Osteocyte (in vitro differentiated cells): Measurements from ENCODE around the gene PSORS1C1. TPM values are rescaled to one million over a fixed set of nuclear protein-coding genes. Genes with fewer than 3 reads are reported as not detected.
A peak's percentile ranks its signal among the peaks of the same experiment; 100 is the strongest.

Source experiments
- DNase-seq: peaks from one replicate; pipeline ENCODE4 v3.0.0; 2021; ENCODE audit warnings: mixed read lengths; ENCODE audit not compliant: unreplicated experiment; ENCODE audit errors: extremely low spot score
- H3K27ac Mint-ChIP-seq: one replicate; pipeline ENCODE4 v1.8.0; 2021; ENCODE audit warnings: mild to moderate bottlenecking, mixed read lengths; ENCODE audit not compliant: unreplicated experiment
- H3K27me3 Mint-ChIP-seq: one replicate; pipeline ENCODE4 v1.8.0; 2021; ENCODE audit warnings: mixed read lengths; ENCODE audit not compliant: unreplicated experiment
- H3K36me3 Mint-ChIP-seq: one replicate; pipeline ENCODE4 v1.8.0; 2021; ENCODE audit warnings: mixed read lengths; ENCODE audit not compliant: unreplicated experiment
- H3K4me1 Mint-ChIP-seq: one replicate; pipeline ENCODE4 v1.8.0; 2021; ENCODE audit warnings: mixed read lengths; ENCODE audit not compliant: unreplicated experiment
- H3K4me3 Mint-ChIP-seq: one replicate; pipeline ENCODE4 v1.8.0; 2021; ENCODE audit warnings: mild to moderate bottlenecking, moderate library complexity, mixed read lengths; ENCODE audit not compliant: unreplicated experiment
- H3K9me3 Mint-ChIP-seq: one replicate; pipeline ENCODE4 v1.8.0; 2021; ENCODE audit warnings: mixed read lengths; ENCODE audit not compliant: unreplicated experiment
- CTCF ChIP-seq: fragments of 200-600 bp; sonication (generic); IDR thresholded peaks from 2 replicates; pipeline ENCODE4 v1.5.0; 2021; ENCODE audit warnings: antibody characterized with exemption, mild to moderate bottlenecking, moderate library complexity
- total RNA-seq: library from RNA; stranded (reverse); gene quantifications from 2 replicates; pipeline ENCODE4 v1.2.1, GENCODE V29; 2021

PSORS1C1 gene
- total RNA-seq, 1 donor from 2014 or later, result 3.2 TPM

DNA sequence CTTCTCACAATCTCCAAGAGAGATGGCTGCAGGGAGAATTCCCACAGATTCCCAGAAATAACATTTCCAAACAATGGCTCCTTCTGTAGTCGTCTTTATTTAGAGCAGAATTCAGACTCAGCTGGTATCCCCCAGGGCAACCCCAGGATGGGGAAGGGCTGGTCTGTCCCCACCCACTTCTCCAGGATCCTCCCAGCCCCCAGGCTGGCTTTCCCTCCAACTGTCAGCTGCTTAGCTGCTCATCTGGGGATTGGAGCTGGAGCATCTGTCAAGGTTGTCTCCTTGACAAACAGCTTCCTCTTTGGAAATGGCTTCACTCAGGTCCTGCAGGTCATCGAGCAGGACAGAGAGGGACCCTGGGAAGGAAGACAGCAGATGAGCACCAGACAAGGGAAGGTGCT, 27.8 kb downstream of the PSORS1C1 start:
- DNase-seq, result no peak
- H3K27me3 Mint-ChIP-seq, result no peaks in the 10 kb centered on the region

GRCh38 chr6:31143148-31143547, 28.5 kb downstream of the PSORS1C1 start:
- no peaks in the 10 kb centered on the region for H3K9me3 Mint-ChIP-seq
- peaks cover 8% of the 10 kb centered on the region for H3K36me3 Mint-ChIP-seq
- H3K27ac Mint-ChIP-seq, result no peak overlapping the region
- no peak for TF ChIP-seq CTCF
- DNase-seq, result no peak
- H3K4me1 Mint-ChIP-seq, result peaks cover 26% of the 10 kb centered on the region
- no peaks in the 10 kb centered on the region for H3K27me3 Mint-ChIP-seq
- no peak overlapping the region for H3K4me3 Mint-ChIP-seq

More for the DNA sequence above, 27.8 kb downstream of the PSORS1C1 start:
- H3K4me3 Mint-ChIP-seq, result no peak overlapping the region
- peak overlapping the region; percentile 49 for H3K27ac Mint-ChIP-seq
- TF ChIP-seq CTCF, result no peak
- H3K36me3 Mint-ChIP-seq, result peaks cover 8% of the 10 kb centered on the region
- H3K9me3 Mint-ChIP-seq, result no peaks in the 10 kb centered on the region
- H3K4me1 Mint-ChIP-seq, result peaks cover 30% of the 10 kb centered on the region

GRCh38 chr6:31144296-31144969, 29.8 kb downstream of the PSORS1C1 start:
- no peak for DNase-seq
- TF ChIP-seq CTCF, result no peak
- Mint-ChIP-seq H3K27me3 (no peaks in the 10 kb centered on the region), H3K4me1 (peaks cover 25% of the 10 kb centered on the region), H3K36me3 (peaks cover 10% of the 10 kb centered on the region), H3K9me3 (no peaks in the 10 kb centered on the region), H3K27ac (no peak overlapping the region), H3K4me3 (no peak overlapping the region)

DNA sequence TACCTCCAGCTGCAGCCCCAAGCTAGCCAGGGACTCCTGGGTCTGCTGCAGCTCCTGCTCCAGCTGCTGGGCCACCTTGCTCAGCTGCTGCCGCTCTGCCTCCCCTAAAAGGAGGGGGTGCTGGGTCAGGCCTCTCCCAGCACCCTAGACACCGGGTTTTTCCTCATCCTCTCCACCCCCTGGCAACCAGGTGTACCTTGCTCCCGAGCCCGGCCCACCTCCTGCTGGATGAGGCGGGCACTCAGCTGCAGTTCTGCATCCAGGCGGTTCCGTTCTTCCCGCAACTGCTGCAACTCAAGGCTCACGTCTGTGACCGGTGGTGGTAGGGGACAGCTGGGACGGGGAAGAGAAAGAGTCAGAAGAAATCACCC, 30.4 kb downstream of the PSORS1C1 start:
- H3K27me3 Mint-ChIP-seq, result no peaks in the 10 kb centered on the region
- no peak for TF ChIP-seq CTCF
- DNase-seq, result no peak
- peaks cover 20% of the 10 kb centered on the region for H3K4me1 Mint-ChIP-seq
- no peak overlapping the region for H3K27ac Mint-ChIP-seq
- peaks cover 12% of the 10 kb centered on the region for H3K36me3 Mint-ChIP-seq
- no peaks in the 10 kb centered on the region for H3K9me3 Mint-ChIP-seq
- H3K4me3 Mint-ChIP-seq, result no peak overlapping the region

DNA sequence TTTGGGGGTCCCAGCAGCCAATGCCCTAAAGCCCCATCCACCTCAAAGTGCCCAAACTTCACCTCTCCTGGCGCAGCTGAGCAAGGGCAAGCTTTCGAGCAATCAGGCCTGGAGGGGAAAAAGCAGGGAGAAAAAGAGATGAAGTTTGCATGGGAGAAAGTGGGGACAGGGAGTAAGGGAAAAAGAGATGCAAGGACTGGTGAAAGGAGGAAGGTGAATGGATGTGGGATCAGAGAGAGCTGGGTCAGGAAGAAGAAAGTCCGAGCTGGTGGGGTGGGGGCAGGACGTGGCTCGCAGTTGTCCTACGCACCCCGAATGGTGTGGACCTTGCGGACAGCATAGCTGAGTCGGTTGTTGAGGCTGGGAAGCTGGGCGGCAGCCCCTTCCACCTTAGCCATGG, 30.8 kb downstream of the PSORS1C1 start:
- no peaks in the 10 kb centered on the region for H3K9me3 Mint-ChIP-seq
- H3K27ac Mint-ChIP-seq, result no peak overlapping the region
- peaks cover 18% of the 10 kb centered on the region for H3K4me1 Mint-ChIP-seq
- H3K36me3 Mint-ChIP-seq, result peaks cover 12% of the 10 kb centered on the region
- H3K4me3 Mint-ChIP-seq, result no peak overlapping the region
- no peak for DNase-seq
- TF ChIP-seq CTCF, result no peak
- H3K27me3 Mint-ChIP-seq, result no peaks in the 10 kb centered on the region
